ENCODE measurements around the gene TBC1D20. TPM values are rescaled to one million over a fixed set of nuclear protein-coding genes. Genes with fewer than 3 reads are reported as not detected.
A peak's percentile ranks its signal among the peaks of the same experiment; 100 is the strongest.
"Not testable (repeated sequence)": the region's sequence is repeated elsewhere in the genome, so short reads cannot be mapped to it uniquely, and the experiment has no call there.

The TBC1D20 gene
- total RNA-seq, 1 experiment from 2014 or later = 32.8 TPM

DNA sequence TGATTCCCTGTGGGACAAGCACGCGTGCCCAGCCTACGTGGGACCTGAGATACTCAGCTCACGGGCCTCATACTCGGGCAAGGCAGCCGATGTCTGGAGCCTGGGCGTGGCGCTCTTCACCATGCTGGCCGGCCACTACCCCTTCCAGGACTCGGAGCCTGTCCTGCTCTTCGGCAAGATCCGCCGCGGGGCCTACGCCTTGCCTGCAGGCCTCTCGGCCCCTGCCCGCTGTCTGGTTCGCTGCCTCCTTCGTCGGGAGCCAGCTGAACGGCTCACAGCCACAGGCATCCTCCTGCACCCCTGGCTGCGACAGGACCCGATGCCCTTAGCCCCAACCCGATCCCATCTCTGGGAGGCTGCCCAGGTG is 66.1 kb downstream of the TBC1D20 start:
- Histone ChIP-seq H3K27ac (no peak overlapping the region), H3K4me2 (no peak overlapping the region), H3K4me1 (replicated peaks; ENCODE audit: insufficient read depth) (peaks cover 14% of the 10 kb centered on the region), H3K27me3 (ENCODE audit: insufficient read depth, low read depth) (no peaks in the 10 kb centered on the region), H3K9me2 (ENCODE audit: insufficient read depth) (no peaks in the 10 kb centered on the region), H3F3A (ENCODE audit: insufficient read depth, low read depth) (peaks cover 97% of the 10 kb centered on the region), H2AFZ (no peak overlapping the region), H3K36me3 (ENCODE audit: low read depth) (peaks cover 65% of the 10 kb centered on the region), H3K79me2 (ENCODE audit: low read depth) (peaks cover 39% of the 10 kb centered on the region), H4K20me1 (ENCODE audit: insufficient read depth) (peaks cover 60% of the 10 kb centered on the region), H3K9me3 (ENCODE audit: insufficient read depth, low read depth) (no peaks in the 10 kb centered on the region), H3K4me3 (no peak overlapping the region)
- CTCF ChIA-PET = no interaction called here
- TF ChIP-seq, protein P1, sequence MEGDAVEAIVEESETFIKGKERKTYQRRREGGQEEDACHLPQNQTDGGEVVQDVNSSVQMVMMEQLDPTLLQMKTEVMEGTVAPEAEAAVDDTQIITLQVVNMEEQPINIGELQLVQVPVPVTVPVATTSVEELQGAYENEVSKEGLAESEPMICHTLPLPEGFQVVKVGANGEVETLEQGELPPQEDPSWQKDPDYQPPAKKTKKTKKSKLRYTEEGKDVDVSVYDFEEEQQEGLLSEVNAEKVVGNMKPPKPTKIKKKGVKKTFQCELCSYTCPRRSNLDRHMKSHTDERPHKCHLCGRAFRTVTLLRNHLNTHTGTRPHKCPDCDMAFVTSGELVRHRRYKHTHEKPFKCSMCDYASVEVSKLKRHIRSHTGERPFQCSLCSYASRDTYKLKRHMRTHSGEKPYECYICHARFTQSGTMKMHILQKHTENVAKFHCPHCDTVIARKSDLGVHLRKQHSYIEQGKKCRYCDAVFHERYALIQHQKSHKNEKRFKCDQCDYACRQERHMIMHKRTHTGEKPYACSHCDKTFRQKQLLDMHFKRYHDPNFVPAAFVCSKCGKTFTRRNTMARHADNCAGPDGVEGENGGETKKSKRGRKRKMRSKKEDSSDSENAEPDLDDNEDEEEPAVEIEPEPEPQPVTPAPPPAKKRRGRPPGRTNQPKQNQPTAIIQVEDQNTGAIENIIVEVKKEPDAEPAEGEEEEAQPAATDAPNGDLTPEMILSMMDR (conservative IDR thresholded peaks at IDR 0.05) = no peak
- TF ChIP-seq EZH2 (IDR thresholded peaks at IDR 0.05; ENCODE audit: low read depth) = no peak
- DNase-seq = no peak
- intact Hi-C loops (cut with micrococcal nuclease; ENCODE audit: unreplicated experiment) = no loop called here
- POLR2A ChIA-PET (ENCODE audit: unreplicated experiment) = no interaction called here
- no TSS peak for BruUV-seq (replicated peaks)

DNA sequence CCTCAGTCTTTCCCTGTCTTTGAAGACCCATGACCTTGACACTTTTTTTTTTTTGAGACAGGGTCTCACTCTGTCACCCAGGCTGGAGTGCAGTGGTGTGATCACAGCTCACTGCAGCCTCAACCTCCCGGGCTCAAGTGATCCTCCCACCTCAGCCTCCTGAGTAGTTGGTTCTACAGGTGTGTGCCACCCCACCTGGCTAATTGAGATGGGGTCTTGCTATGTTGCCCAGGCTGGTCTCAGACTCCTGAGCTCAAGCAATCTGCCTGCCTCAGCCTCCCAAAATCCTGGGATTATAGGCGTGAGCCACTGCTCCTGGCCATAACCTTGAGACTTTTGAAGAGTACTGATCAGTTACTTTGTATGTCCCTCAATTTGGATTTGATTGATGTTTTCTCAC is 69.0 kb downstream of the TBC1D20 start:
- POLR2A ChIA-PET (ENCODE audit: unreplicated experiment) = interaction anchor here (0.6 kb wide), 1 partner anchor 13 kb away, joined by 3 read pairs; the partner anchor contains the start of gene TRIB3
- peaks cover 66% of the 10 kb centered on the region for H3K79me2 ChIP-seq (ENCODE audit: low read depth)
- 0 out of 2 replicates have a peak overlapping the region, but pooled peaks have one; percentile 6 for H3K27ac ChIP-seq
- H2AFZ ChIP-seq; H3K4me1 ChIP-seq (replicated peaks; ENCODE audit: insufficient read depth); H3K9me3 ChIP-seq (ENCODE audit: insufficient read depth, low read depth); BruUV-seq (replicated peaks); H3K4me3 ChIP-seq; intact Hi-C loops (cut with micrococcal nuclease; ENCODE audit: unreplicated experiment); CTCF ChIA-PET; H3K4me2 ChIP-seq; DNase-seq; H3K27me3 ChIP-seq (ENCODE audit: insufficient read depth, low read depth); H3K9me2 ChIP-seq (ENCODE audit: insufficient read depth): not testable (repeated sequence)
- H3K36me3 ChIP-seq (ENCODE audit: low read depth) = peaks cover 93% of the 10 kb centered on the region
- peaks cover 97% of the 10 kb centered on the region for H3F3A ChIP-seq (ENCODE audit: insufficient read depth, low read depth)
- H4K20me1 ChIP-seq (ENCODE audit: insufficient read depth) = peaks cover 89% of the 10 kb centered on the region

DNA sequence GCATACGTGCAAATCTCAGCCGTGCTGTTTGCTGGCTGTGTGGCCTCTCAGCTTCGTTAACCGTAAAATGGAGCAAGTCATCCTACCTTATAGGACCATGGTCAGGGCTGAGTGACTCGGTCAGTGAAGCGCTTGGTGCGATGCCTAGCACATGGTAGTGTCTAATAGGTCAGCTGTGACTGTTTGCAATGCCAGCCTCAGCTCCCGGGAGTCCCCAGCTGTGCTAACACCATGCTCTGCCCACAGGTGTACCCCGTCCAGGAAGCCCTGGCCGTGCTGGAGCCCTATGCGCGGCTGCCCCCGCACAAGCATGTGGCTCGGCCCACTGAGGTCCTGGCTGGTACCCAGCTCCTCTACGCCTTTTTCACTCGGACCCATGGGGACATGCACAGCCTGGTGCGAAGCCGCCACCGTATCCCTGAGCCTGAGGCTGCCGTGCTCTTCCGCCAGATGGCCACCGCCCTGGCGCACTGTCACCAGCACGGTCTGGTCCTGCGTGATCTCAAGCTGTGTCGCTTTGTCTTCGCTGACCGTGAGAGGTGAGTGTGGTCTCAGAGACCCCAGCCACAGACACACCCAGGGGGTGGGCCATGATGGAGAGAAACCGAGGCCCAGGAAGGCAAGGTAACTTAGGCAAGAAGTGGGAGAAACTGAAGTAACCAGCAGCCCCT is 71.2 kb downstream of the TBC1D20 start:
- CTCF ChIA-PET = no interaction called here
- no peak overlapping the region for H3K4me2 ChIP-seq
- no TSS peak for BruUV-seq (replicated peaks)
- H3K27ac ChIP-seq = no peak overlapping the region
- TF ChIP-seq EZH2 (IDR thresholded peaks at IDR 0.05; ENCODE audit: low read depth) = no peak
- TF ChIP-seq, protein P1 (conservative IDR thresholded peaks at IDR 0.05) = no peak
- peaks cover 95% of the 10 kb centered on the region for H3K36me3 ChIP-seq (ENCODE audit: low read depth)
- H3F3A ChIP-seq (ENCODE audit: insufficient read depth, low read depth) = peaks cover 95% of the 10 kb centered on the region
- H3K79me2 ChIP-seq (ENCODE audit: low read depth) = peaks cover 88% of the 10 kb centered on the region
- no peak for DNase-seq
- POLR2A ChIA-PET (ENCODE audit: unreplicated experiment) = no interaction called here
- intact Hi-C loops (cut with micrococcal nuclease; ENCODE audit: unreplicated experiment) = no loop called here
- H4K20me1 ChIP-seq (ENCODE audit: insufficient read depth) = peaks cover 96% of the 10 kb centered on the region
- no peaks in the 10 kb centered on the region for H3K9me3 ChIP-seq (ENCODE audit: insufficient read depth, low read depth)
- H2AFZ ChIP-seq = no peak overlapping the region
- H3K27me3 ChIP-seq (ENCODE audit: insufficient read depth, low read depth) = no peaks in the 10 kb centered on the region
- H3K4me1 ChIP-seq (replicated peaks; ENCODE audit: insufficient read depth) = no peaks in the 10 kb centered on the region
- no peak overlapping the region for H3K4me3 ChIP-seq
- no peaks in the 10 kb centered on the region for H3K9me2 ChIP-seq (ENCODE audit: insufficient read depth)

DNA sequence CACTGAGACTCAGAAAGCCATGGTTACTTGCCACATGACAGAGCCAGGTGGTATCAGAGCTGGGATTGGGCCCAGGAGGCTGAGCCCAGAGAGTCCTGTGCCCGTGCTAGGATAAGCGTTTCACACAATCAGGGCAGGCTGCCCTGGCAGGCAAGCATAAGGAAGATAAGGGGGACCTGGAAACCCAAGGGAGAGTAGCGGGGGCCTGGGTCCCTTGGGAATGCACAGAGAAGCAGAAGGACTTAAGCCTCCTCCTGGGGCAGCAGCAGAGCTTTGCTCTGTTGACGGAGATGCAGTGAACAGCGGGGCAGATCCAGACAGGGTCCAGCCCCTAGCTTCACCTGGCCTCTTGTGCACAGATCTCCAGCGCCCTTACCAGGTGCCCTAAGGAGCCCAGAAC is 73.1 kb downstream of the TBC1D20 start:
- intact Hi-C loops (cut with micrococcal nuclease; ENCODE audit: unreplicated experiment) = no loop called here
- no TSS peak for BruUV-seq (replicated peaks)
- peaks cover 93% of the 10 kb centered on the region for H4K20me1 ChIP-seq (ENCODE audit: insufficient read depth)
- H3K9me3 ChIP-seq (ENCODE audit: insufficient read depth, low read depth) = no peaks in the 10 kb centered on the region
- H3F3A ChIP-seq (ENCODE audit: insufficient read depth, low read depth) = peaks cover 88% of the 10 kb centered on the region
- H3K27ac ChIP-seq = no peak overlapping the region; the same call in 1 of the 2 replicates
- H3K4me3 ChIP-seq = no peak overlapping the region
- no peak for TF ChIP-seq EZH2 (IDR thresholded peaks at IDR 0.05; ENCODE audit: low read depth)
- TF ChIP-seq, protein P1 (conservative IDR thresholded peaks at IDR 0.05) = no peak
- CTCF ChIA-PET = no interaction called here
- H3K79me2 ChIP-seq (ENCODE audit: low read depth) = peaks cover 89% of the 10 kb centered on the region
- H3K4me1 ChIP-seq (replicated peaks; ENCODE audit: insufficient read depth) = peaks cover 8% of the 10 kb centered on the region
- no peak overlapping the region for H2AFZ ChIP-seq
- POLR2A ChIA-PET (ENCODE audit: unreplicated experiment) = no interaction called here
- DNase-seq = no peak
- H3K36me3 ChIP-seq (ENCODE audit: low read depth) = peaks cover 95% of the 10 kb centered on the region
- H3K4me2 ChIP-seq = no peak overlapping the region
- no peaks in the 10 kb centered on the region for H3K27me3 ChIP-seq (ENCODE audit: insufficient read depth, low read depth)
- H3K9me2 ChIP-seq (ENCODE audit: insufficient read depth) = no peaks in the 10 kb centered on the region
